Nephron (organoid): ENCODE measurements around the gene NCMAP.
"Not testable (repeated sequence)": the region's sequence is repeated elsewhere in the genome, so short reads cannot be mapped to it uniquely, and the experiment has no call there.

ENCODE experiments used
- H3K27ac Mint-ChIP-seq, 3 experiments: 2 replicates each; pipeline ENCODE4 v1.8.0; 2020; ENCODE audit warnings: mixed read lengths in 3 of 3, mild to moderate bottlenecking in 2 of 3, moderate library complexity in 1 of 3
- H3K27me3 Mint-ChIP-seq: 2 replicates; pipeline ENCODE4 v1.8.0; 2021; ENCODE audit warnings: low read depth, mild to moderate bottlenecking, moderate library complexity, mixed read lengths
- H3K36me3 Mint-ChIP-seq: 2 replicates; pipeline ENCODE4 v1.8.0; 2020; ENCODE audit warnings: low read depth, mixed read lengths
- H3K4me1 Mint-ChIP-seq: 2 replicates; pipeline ENCODE4 v1.8.0; 2020; ENCODE audit warnings: mixed read lengths
- H3K4me3 Mint-ChIP-seq, 3 experiments: 2 replicates each; pipeline ENCODE4 v1.8.0; 2020; ENCODE audit warnings: mild to moderate bottlenecking in 3 of 3, mixed read lengths in 3 of 3, moderate library complexity in 2 of 3
- H3K9me3 Mint-ChIP-seq: 2 replicates; pipeline ENCODE4 v1.8.0; 2020; ENCODE audit warnings: mixed read lengths
- CTCF ChIP-seq, 3 experiments: fragments of 200-600 bp; sonication (generic); IDR thresholded peaks; one replicate each; pipeline ENCODE4 v1.5.0; 2021; ENCODE audit warnings: antibody characterized with exemption in 3 of 3; ENCODE audit not compliant: unreplicated experiment in 3 of 3

NCMAP gene

GRCh38 chr1:24547195-24547594 lies 8.7 kb upstream of the NCMAP start:
- Mint-ChIP-seq H3K27ac (no peak overlapping the region), H3K36me3 (no peaks in the 10 kb centered on the region), H3K4me3 (no peak overlapping the region), H3K9me3 (no peaks in the 10 kb centered on the region), H3K27me3 (peaks cover 10% of the 10 kb centered on the region), H3K4me1 (peaks cover 4% of the 10 kb centered on the region)
- TF ChIP-seq CTCF (IDR thresholded peaks at IDR 0.05; ENCODE audit: unreplicated experiment in 3 of 3): no peak

- Mint-ChIP-seq H3K4me3 (no peak overlapping the region), H3K27ac (no peak overlapping the region), H3K27me3 (peaks cover 10% of the 10 kb centered on the region), H3K4me1 (peaks cover 6% of the 10 kb centered on the region), H3K36me3 (no peaks in the 10 kb centered on the region), H3K9me3 (no peaks in the 10 kb centered on the region)
- TF ChIP-seq CTCF (IDR thresholded peaks at IDR 0.05; ENCODE audit: unreplicated experiment in 3 of 3): no peak
Measured at GRCh38 chr1:24548070-24548469, 7.8 kb upstream of the NCMAP start.

- peaks cover 17% of the 10 kb centered on the region for H3K27me3 Mint-ChIP-seq
- H3K9me3 Mint-ChIP-seq, H3K36me3 Mint-ChIP-seq, H3K4me3 Mint-ChIP-seq, H3K4me1 Mint-ChIP-seq, H3K27ac Mint-ChIP-seq: not testable (repeated sequence)
Measured at GRCh38 chr1:24549210-24549609, 6.7 kb upstream of the NCMAP start.

- Mint-ChIP-seq H3K4me3 (no peak overlapping the region), H3K27me3 (peaks cover 36% of the 10 kb centered on the region)
- TF ChIP-seq CTCF (IDR thresholded peaks at IDR 0.05; ENCODE audit: unreplicated experiment in 3 of 3): no peak
Measured at GRCh38 chr1:24551290-24551959, 4.5 kb upstream of the NCMAP start.

GRCh38 chr1:24551960-24552571 lies 3.8 kb upstream of the NCMAP start:
- TF ChIP-seq CTCF (IDR thresholded peaks at IDR 0.05; ENCODE audit: unreplicated experiment in 3 of 3): no peak
- no peaks in the 10 kb centered on the region for H3K9me3 Mint-ChIP-seq
- peaks cover 16% of the 10 kb centered on the region for H3K4me1 Mint-ChIP-seq
- peak overlapping the region; percentile 46 to 71 (median 58) for H3K27ac Mint-ChIP-seq
- peaks cover 43% of the 10 kb centered on the region for H3K27me3 Mint-ChIP-seq
- no peaks in the 10 kb centered on the region for H3K36me3 Mint-ChIP-seq
- H3K4me3 Mint-ChIP-seq: no peak overlapping the region

More at GRCh38 chr1:24551290-24551959, 4.5 kb upstream of the NCMAP start:
- H3K36me3 Mint-ChIP-seq: no peaks in the 10 kb centered on the region
- peaks cover 13% of the 10 kb centered on the region for H3K4me1 Mint-ChIP-seq
- no peak overlapping the region for H3K27ac Mint-ChIP-seq
- no peaks in the 10 kb centered on the region for H3K9me3 Mint-ChIP-seq

GRCh38 chr1:24553931-24554330 lies 2.0 kb upstream of the NCMAP start:
- H3K36me3 Mint-ChIP-seq: no peaks in the 10 kb centered on the region
- H3K9me3 Mint-ChIP-seq: no peaks in the 10 kb centered on the region
- H3K4me1 Mint-ChIP-seq: peaks cover 20% of the 10 kb centered on the region
- H3K27ac Mint-ChIP-seq: peak overlapping the region in 1 of 3 experiments; percentile 48
- peaks cover 54% of the 10 kb centered on the region for H3K27me3 Mint-ChIP-seq
- TF ChIP-seq CTCF (IDR thresholded peaks at IDR 0.05; ENCODE audit: unreplicated experiment in 3 of 3): no peak
- H3K4me3 Mint-ChIP-seq: no peak overlapping the region
